Activated CD8-positive, alpha-beta memory T cell treated with anti-CD3 and anti-CD28 coated beads, Interleukin-2, amount 10 ng/mL, durations not matched to agents 7 days and 5 days (primary cell): ENCODE measurements around the gene BSN. TPM values are rescaled to one million over a fixed set of nuclear protein-coding genes. Genes with fewer than 3 reads are reported as not detected.
A peak's percentile ranks its signal among the peaks of the same experiment; 100 is the strongest.

Experiments used
- ATAC-seq: fragments of 150-1000 bp; cut with Tn5 transposase; one replicate; pipeline ENCODE4 v1.10.0; 2021; ENCODE audit warnings: moderate library complexity
- CTCF ChIA-PET: fragments of 350-600 bp; sonication (Branson Sonifier 250); formaldehyde crosslinking; loops from one replicate; lab custom pipeline; 2021; ENCODE audit warnings: antibody characterized with exemption; lab: Charles Lee
- DNase-seq: peaks from one replicate; pipeline ENCODE4 v3.0.0-alpha.2; 2020
- H3K27ac Mint-ChIP-seq: one replicate; pipeline ENCODE4 v1.8.0; 2021; ENCODE audit warnings: mild to moderate bottlenecking, mixed read lengths
- H3K27me3 Mint-ChIP-seq: one replicate; pipeline ENCODE4 v1.8.0; 2021; ENCODE audit warnings: mixed read lengths
- H3K36me3 Mint-ChIP-seq: one replicate; pipeline ENCODE4 v1.8.0; 2021; ENCODE audit warnings: mild to moderate bottlenecking, mixed read lengths
- H3K4me1 Mint-ChIP-seq: one replicate; pipeline ENCODE4 v1.8.0; 2021; ENCODE audit warnings: mixed read lengths
- H3K4me3 Mint-ChIP-seq: one replicate; pipeline ENCODE4 v1.8.0; 2021; ENCODE audit warnings: mild to moderate bottlenecking, moderate library complexity, mixed read lengths
- H3K9me3 Mint-ChIP-seq: one replicate; pipeline ENCODE4 v1.8.0; 2022; ENCODE audit warnings: low read depth, mixed read lengths
- total RNA-seq, 2 experiments: library from RNA; stranded (reverse); gene quantifications; one replicate each; pipeline ENCODE4 v1.2.3, GENCODE V29; 2021

BSN gene
- total RNA-seq, 2 experiments from 2014 or later: 0.12 TPM

GRCh38 chr3:49718858-49719213 is 164.6 kb downstream of the BSN start:
- Mint-ChIP-seq H3K36me3 (peaks cover 2% of the 10 kb centered on the region), H3K9me3 (no peaks in the 10 kb centered on the region), H3K4me3 (peak overlapping the region; percentile 77), H3K27me3 (no peaks in the 10 kb centered on the region), H3K27ac (peak overlapping the region; percentile 76), H3K4me1 (peaks cover 21% of the 10 kb centered on the region)
- CTCF ChIA-PET: interaction anchor here (0.9 to 2.5 kb wide), 10 partner anchors 10 to 179 kb away, joined by 3 to 24 read pairs (median 5); no protein-coding TSS in a partner anchor
- ATAC-seq (no peak), DNase-seq (no peak)

GRCh38 chr3:49719214-49719884 is 165.1 kb downstream of the BSN start, which contains the start of gene AMIGO3:
Gene AMIGO3, minus strand, starts transcription at chr3:49719684. Its CDS starts 219 bp downstream, at chr3:49719465.
- ATAC-seq (peak; percentile 74), DNase-seq (peak; percentile 95)
- peak within 1 kb of the TSS; percentile 76 for H3K27ac Mint-ChIP-seq
- H3K4me1 Mint-ChIP-seq: peaks cover 23% of the 10 kb centered on the region
- no peaks in the 10 kb centered on the region for H3K9me3 Mint-ChIP-seq
- no peaks in the 10 kb centered on the region for H3K27me3 Mint-ChIP-seq
- CTCF ChIA-PET: interaction anchor here (0.8 to 2.6 kb wide), 14 partner anchors 7 to 179 kb away, joined by 3 to 24 read pairs (median 4); partner anchors contain the start of gene IP6K1
- peaks cover 2% of the 10 kb centered on the region for H3K36me3 Mint-ChIP-seq
- H3K4me3 Mint-ChIP-seq: peak within 1 kb of the TSS; percentile 77

Other genes with a start within 250 kb of the BSN start
- gene USP4, start 214.4 kb upstream of the BSN start, total RNA-seq: 10 to 100 TPM; 79.9 to 84.5 TPM
- gene GPX1, start 196.1 kb upstream of the BSN start, total RNA-seq: 100 to 1,000 TPM in 1 of 2 experiments, 10 to 100 TPM in 1; 76.9 to 112 TPM
- gene RHOA, start 142.5 kb upstream of the BSN start, total RNA-seq: 100 to 1,000 TPM; 439 to 539 TPM
- gene TCTA, start 142.1 kb upstream of the BSN start, total RNA-seq: 10 to 100 TPM; 27.7 to 28.0 TPM
- gene AMT, start 132.0 kb upstream of the BSN start, total RNA-seq: 1 to 10 TPM; 3.2 to 6.9 TPM
- gene NICN1, start 125.2 kb upstream of the BSN start, total RNA-seq: 10 to 100 TPM; 23.9 to 29.0 TPM
- 10 to 100 TPM; 17.6 to 17.9 TPM for gene DAG1, start 84.2 kb upstream of the BSN start, total RNA-seq
- 100 to 1,000 TPM; 150 to 172 TPM for gene APEH, start 119.9 kb downstream of the BSN start, total RNA-seq
- gene MST1, start 135.0 kb downstream of the BSN start, total RNA-seq: 1 to 10 TPM; 7.3 to 9.3 TPM
- gene RNF123, start 135.1 kb downstream of the BSN start, total RNA-seq: 10 to 100 TPM; 50.0 to 58.9 TPM
- 1 to 10 TPM in 1 of 2 experiments, under 1 TPM in 1; 0.19 to 1.2 TPM for gene AMIGO3, start 165.2 kb downstream of the BSN start, total RNA-seq
- 10 to 100 TPM; 46.6 to 47.9 TPM for gene GMPPB, start 169.5 kb downstream of the BSN start, total RNA-seq
- 10 to 100 TPM; 38.3 to 41.0 TPM for gene IP6K1, start 232.1 kb downstream of the BSN start, total RNA-seq
- under 1 TPM in 1 of 2 experiments, not detected in 1; 0.16 TPM for gene CDHR4, start 245.4 kb downstream of the BSN start, total RNA-seq
- under 1 TPM; 0.73 to 0.85 TPM for gene INKA1, start 248.8 kb downstream of the BSN start, total RNA-seq